Astrocyte (in vitro differentiated cells and primary cell): ENCODE data around the gene PRR36.

ENCODE experiments used
- CTCF ChIP-seq: IDR thresholded peaks from 2 replicates; pipeline ENCODE4 v1.5.1; 2011; ENCODE audit warnings: low read depth, mild to moderate bottlenecking, inconsistent platforms, low read length, moderate library complexity; ENCODE audit not compliant: insufficient read depth
- EZH2 ChIP-seq: IDR thresholded peaks from 2 replicates; pipeline ENCODE4 v1.6.1; 2012; ENCODE audit warnings: mild to moderate bottlenecking, low read length, inconsistent platforms; ENCODE audit not compliant: insufficient read depth

GRCh38 chr19:7850000-7850813, 24.0 kb downstream of the PRR36 start:
- TF ChIP-seq CTCF (no peak), EZH2 (no peak)
